GM18520 (cell line): ENCODE results near the gene PEX16.

Experiments used
- ATAC-seq: cut with Tn5 transposase; IDR thresholded peaks from one replicate; pipeline ENCODE4 v1.9.1; 2021; ENCODE audit not compliant: unreplicated experiment

The PEX16 gene

DNA sequence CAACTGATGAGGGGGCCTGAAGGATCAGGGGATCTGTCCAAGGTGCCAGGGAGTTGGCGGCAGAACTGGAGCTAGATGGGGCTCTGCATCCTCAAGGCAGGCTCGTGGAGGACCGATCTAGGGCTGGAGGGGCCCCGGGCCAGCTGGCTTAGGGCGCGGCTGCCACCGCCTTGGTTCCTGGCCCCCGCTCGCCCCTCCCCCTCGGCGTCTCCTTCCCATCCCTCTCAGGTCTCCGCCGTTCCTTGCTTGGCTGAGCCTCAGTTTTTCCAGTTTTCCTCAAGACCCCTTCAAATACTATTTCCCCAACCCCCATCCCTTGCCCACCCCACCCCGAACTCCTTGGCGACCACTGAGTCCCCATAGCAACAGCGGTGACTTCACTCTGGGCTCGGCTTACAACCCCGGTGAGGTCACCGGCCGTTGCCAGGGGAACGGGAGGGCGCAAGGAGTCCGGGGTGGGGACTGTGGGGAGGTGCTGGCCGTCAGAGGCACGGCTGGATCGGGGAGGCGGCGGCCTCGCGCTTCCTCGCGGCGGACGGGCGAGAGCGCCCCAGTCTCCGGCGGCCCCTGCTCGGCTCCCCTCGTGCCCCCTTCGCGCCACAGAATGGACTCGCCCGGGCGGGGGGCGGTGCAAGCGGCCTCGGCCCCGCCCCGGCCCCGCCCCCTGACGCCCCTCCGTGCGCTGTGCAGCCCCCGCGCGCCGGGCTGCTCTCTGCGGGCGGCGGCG, 18.1 kb downstream of the PEX16 start:
- no peak for ATAC-seq

DNA sequence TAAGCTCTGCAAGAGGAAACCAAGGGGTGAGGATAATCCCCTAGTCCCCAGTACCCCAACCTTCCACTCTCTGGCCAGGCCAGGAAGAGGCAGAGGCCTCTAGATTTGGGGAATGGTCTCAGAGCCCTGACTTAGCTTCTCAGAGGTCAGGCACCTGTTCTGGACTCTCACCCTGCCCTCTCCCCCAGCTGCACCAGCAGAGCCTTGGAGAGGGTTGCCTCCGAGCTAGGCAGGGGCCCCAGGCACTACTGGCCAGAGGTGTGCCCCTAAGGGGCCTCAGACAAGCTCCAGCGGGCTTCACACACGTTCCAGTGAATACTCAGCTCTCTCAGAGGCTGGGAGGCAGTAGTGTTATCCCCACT, 18.6 kb downstream of the PEX16 start:
- no peak for ATAC-seq

DNA sequence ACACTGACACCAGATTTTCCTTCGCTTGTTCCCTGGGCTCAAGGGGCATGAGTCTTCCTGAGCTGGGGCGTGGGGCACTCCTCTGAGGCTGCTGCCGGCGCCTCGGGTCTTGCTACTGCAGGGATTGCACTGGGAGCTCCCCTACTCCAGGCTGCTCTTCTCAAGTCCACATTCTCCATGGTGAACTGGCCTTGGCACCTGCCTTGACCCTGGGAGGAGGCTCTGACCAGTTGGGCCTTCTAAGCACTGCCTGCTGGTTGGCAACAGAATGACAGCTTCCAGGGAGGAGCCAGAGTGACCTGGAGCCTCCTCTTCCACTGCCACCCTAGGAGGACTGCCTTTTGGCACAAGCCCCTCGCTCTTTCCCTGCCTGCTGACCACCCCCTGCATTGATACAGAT, 20.1 kb downstream of the PEX16 start:
- ATAC-seq, result no peak

DNA sequence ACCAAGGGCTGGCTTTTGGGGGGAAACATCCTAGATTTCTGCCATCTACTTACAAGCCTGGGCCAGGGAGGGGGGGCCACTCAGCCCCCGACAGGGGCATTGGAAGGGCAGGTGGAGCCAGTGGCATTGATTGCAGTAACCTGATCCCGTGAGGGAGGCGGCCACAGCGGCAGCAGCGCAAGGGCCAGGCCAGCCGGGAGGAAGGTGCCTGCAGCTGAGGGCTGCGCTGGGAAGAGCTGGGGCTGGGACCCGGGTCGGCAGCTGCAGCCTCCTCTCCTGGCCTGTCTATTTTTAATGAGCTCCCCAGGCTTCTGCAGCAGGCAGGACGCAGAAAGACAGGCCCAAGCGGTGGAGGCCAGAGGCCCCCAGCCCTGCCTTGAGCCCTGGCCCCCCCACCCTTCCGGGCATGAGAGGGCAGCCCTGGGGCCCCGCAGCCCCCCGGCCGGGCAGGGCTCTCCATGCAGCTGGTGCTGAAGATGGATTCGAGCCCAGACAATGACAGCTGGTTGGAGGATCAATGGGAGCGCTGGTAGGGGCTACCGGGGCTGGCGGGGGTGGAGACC, 21.2 kb downstream of the PEX16 start:
- no peak for ATAC-seq

DNA sequence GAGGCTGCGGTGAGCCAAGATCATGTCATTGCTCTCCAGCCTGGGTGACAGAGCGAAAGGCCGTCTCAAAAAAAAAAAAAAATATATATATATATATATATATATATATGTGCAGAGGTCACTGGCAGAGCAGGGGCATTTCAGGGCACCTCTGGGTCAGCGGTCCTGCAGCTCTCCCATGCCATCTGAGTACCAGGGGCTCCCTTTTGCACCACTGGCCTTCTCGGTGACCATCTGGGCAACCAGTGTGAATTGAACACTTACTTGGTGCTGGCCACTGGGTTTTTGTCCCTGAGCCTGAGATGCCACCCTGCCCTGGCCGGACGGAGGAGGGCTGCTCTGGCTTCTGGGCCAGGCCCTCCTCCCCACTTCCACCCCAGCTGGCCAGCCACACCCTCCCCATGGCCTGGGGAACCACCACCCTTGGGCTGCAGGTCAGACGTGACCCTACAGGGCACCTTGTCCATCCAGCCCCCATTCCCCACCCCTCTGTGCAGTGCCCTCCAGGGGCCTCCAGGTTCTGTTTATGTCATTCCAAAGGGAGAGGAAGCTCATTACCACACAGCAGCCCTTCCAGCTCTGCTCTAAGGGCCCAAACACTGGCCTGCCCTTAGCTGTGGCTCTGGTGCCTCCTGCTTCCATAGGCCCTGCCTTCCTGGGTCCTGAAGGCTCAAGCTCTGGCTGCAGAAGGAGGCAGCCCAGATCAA, 22.0 kb downstream of the PEX16 start:
- ATAC-seq, result no peak

DNA sequence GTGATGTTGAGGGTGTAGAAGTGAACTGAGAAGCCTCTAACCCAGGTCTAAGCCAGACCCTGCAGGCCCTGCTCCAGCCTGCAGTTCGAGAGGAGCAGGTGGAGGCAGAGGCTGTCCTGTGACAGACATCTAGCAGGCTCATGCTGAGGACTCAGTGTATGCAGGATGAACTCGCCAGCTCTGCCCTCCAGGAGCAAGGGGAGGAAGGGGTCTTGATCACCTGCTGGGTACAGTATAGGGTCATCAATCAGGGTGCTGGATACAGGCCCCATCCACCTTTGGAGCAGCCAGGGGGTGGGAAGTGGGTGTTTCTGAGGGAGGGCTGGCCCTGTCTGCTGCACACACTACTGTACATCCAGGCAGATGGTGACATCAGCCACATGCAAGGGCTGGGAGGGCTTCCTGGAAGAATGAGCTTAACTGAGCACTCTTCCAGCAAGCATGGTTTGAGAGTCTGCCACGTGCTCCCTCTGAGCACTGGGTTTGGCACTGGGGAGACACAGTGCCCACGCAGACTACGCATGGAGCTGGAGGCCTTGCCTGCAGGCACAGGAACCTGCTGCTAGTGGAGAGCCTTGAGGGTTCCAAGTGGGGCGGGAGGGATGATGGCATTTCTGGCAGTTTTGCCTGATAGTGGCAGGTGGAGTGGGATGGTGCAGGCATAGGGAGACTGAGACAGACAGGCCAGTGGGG, 23.0 kb downstream of the PEX16 start:
- no peak for ATAC-seq

DNA sequence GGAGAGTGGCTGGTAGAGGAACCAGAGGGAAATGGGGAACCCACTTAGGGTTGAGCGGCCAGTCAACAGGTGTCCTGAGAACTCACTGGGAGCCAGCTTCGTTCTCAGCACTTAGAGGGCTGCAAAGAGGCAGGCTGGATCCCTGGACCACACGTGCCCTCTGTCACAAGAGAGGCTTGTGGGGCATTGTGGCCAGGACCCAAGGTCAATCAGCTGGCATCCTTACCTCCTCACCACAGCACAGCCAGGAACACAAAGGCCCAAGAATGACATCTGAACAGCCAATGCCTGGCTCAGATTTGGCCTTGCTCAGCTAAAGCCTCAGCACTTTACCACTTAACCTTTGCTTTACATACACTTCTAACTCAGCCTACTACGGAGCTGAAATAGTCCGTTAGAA, 24.8 kb downstream of the PEX16 start:
- ATAC-seq, result no peak

DNA sequence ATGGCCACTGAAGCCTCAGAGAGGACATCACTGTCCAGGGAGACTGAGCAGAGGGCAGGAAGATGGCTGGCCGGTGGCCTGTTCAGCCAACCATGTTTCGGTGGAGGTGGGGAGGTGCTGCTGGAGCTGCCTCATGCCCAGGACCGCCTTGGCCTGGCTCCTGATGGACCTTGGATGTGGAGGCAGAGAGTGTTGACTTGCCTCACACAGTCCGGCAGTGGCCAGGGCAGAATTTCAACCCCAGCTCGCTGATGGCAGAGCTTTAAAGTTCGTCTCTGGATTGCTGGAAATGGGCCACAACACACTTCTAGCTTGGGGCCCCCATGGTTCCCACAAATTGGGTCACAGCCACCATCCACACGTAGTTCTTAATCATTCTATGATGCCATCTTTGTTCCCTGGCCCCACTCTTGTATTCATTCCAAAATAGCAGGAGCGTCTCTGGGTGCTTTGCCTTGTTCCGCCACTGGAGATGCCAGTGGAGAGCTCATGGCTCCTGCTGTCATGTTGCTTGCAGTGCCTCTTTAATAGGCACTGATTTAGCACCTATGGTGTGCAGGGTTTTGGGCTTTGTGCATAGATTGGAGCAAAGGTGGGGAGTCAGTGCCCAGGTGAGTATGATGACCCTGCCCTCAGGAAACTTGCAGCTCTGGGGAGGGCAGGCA, 26.7 kb downstream of the PEX16 start:
- no peak for ATAC-seq

DNA sequence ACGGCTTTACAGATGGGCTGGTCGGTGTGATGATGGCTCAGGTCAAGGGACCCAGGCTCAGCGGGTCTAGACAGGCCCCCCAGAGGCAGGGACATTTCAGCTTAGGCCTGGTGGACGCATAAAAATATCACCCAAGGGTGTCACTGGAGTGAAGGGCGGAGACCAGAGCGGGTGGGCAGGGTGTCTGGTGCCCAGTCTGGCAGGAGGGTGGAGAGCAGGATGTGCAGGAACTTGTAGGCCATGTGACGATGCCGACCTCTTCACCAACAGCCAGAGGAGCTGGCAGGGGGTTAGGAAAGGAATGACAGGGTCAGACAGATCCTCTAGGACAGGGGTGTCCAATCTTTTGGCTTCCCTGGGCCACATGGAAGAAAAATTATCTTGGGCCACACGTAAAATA, 27.7 kb downstream of the PEX16 start:
- no peak for ATAC-seq

DNA sequence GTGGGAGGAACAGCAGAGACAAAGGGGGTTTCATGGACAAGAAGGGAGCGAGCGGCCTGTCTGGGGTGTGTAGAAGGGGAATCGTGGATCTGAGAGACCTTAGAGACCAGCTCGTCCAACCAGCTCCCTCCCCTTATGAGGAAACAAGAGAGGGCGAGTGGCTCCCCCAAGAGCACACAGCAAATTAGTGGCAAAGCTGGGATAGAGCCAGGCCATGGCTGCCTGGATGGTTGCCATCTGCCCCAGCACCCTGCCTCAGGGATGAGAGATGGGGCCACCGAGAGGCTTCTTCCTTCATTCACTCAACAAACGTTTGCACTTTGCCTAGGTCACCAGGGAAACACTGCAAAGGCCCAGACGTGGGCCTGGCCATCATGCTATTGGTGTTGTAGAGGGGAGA, 28.1 kb downstream of the PEX16 start:
- no peak for ATAC-seq

DNA sequence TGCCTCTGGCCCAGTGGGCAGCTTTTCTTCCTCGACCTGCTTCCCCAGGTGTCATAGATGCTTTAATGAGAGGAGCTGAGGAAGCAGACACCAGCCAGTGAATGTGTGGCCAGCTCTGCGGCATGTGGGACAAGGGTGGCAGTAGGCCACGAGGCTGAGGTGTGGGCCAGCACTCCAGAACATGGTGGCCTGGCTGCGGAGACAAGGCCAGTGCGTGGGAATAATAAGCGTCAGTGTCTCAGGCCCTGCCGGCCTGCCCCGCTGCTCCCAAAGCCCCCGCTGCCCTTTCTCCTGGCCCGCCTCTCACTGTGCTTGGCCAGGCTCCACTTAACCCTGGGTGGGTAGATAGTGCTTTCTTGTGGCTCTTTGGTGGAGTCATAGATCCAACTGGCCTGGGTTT, 30.1 kb downstream of the PEX16 start:
- no peak for ATAC-seq

DNA sequence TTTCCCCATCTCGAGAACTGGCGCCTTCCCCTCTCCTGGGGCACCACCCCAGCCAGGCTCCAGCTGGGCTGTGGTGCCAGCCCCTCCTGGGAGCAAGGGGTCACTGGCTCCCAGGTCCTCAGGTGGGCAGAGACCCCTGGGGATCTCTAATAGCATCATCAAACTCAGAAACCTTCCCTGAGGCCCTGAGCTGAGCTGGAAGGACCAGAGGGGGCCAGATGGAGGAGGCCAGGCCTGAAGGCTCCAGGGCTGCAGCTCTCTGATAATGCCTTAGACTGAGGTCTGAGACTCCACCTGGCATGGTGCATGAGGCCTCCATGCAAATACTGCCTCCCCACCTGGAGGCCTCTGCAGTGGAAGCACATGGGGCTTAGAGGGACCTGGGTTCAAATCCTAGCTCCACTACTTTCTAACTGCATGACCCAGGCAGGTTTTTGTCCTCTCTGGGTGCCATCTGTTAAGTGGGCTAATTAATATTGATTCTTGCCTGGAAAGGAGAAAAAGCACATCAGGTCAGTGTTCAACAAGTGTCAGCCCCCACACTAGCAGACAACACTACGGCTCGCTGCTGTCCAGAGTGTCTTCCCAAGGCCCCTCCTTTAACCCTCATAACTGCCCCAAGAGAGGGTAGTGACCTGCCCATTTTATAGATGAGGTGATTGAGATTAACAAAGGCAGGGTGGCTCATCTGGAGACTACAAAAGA, 30.7 kb downstream of the PEX16 start:
- no peak for ATAC-seq

DNA sequence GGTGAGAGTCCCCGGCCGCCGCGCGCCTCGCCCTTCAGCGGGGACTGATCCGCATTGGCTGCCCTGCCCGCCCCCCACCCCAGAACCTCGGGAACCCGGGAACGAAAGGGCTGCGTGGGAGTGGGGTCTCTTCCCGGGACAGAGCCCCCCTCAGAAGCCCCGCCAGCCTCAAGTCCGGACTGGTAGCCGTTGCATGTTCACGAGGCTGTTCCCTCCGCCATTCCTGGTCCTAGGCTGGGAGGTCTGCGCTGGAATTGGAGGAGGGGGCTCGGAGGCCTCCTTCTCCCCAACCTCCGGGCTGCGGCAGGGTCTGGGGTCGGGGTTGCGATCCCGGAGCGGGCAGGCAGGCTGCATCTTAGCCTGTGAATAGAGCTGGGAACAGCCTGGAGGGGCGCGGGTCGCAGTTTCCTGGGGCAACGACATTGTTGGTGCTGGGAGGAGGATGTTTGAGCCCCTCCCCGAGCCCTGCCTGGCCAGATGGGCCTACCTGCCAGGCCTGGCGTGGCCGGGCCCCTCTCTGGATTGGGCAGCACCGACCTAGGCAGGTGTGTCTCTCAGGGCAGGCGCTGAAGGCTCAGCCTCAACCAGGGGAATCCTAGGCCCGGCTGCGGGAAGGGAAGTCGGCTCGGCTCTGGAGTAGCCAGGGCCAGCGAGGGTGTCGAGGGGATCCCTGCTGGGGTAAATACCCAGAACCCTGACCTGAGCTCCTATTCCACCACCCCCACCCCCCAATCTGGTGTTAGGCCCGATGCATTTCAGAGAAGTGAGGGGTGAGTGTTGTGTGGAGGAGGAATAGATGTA, 31.6 kb downstream of the PEX16 start:
- no peak for ATAC-seq

DNA sequence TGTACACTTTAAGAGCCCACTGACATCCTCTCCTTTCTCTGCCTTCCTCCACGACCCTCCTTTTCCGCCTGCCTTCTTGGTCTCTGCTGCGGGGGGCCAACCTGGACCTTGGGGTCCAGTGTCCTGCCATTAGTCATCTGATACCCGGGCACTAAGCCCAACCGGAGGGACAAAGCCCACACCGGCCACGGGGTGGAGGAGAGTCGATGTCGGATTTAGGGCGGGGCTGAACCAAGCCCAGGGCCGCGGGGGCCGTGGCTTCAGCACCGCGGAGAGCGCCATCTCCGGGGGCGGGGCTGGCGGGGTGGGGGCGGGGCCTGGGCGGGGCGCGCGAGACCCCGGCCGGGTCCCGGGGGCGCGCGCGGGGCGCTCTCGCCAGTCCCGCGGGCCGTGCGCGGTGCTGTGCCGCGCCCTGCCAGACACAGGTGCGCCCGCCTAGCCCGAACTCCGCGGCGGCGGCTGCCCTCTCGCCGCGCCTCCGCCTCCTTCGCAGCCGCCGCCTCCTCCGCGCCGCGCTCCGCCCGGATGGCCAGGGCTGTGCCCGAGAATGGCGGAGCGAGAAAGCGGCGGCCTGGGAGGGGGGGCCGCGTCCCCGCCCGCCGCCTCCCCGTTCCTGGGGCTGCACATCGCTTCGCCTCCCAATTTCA, 32.3 kb downstream of the PEX16 start, which contains the start of gene MAPK8IP1:
TSS of gene MAPK8IP1 (plus strand) at position 378 of the 647 bp plus-strand sequence. CDS start at position 548, 170 bp downstream.
- no peak for ATAC-seq

DNA sequence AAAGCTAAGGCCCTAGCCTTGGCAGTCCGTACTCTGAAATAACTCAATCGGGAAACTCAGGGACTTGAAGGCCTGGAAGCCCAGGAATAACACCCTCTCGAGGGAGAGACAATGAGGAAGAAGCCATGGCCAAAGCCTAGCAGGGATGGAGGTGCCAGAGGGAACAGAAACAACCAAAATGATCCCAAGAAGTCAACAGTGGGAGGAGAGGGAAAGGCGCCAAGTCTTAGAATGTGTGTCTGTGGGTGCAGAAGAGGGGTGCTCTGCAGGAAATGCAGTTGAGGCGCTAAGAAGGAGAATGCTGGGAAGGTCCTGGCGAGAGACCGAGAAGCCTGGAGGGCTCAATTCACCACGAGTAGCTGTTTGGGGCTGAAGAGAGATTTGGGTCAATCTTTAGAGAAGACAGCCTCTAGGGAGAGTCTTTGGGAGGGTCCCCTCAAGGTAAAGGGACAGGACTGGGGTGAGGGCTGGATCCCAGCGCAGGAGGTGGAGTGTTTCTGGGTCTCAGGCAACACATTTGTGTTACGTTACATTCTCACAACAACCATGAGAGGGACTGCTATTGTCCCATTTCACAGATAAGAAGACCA, 33.0 kb downstream of the PEX16 start:
- no peak for ATAC-seq

DNA sequence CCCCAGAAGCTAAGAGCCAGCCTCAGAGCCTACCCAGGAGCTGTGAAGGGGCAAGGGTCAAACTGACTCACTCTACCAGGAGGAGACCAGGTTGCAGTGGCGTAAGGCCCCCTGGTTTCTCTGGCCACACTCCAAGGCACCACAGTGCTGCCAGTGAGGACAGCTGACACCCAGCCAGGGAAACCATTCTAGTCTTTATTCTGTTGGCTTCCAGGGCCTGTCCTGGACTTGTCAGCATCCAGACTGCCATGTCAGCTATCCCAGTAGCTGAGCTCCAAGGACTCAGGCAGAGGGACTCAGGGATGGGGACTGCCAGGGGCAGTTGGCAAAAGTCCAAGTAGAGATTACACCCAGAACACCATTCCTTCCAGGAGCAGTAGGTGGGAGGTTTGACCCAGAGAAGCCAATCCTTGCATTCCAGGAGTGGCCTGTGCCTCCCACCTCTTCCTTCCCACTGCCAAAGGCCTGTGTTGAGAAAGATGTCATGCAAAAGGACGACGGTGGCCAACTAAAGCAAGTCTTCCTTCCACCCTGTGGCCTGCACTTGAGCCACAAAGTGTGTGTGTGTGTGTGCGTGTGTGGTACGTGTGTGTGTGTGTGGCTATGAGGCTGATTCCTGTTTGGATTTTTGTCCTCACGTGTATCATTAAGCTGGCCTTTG, 35.8 kb downstream of the PEX16 start:
- ATAC-seq, result no peak

DNA sequence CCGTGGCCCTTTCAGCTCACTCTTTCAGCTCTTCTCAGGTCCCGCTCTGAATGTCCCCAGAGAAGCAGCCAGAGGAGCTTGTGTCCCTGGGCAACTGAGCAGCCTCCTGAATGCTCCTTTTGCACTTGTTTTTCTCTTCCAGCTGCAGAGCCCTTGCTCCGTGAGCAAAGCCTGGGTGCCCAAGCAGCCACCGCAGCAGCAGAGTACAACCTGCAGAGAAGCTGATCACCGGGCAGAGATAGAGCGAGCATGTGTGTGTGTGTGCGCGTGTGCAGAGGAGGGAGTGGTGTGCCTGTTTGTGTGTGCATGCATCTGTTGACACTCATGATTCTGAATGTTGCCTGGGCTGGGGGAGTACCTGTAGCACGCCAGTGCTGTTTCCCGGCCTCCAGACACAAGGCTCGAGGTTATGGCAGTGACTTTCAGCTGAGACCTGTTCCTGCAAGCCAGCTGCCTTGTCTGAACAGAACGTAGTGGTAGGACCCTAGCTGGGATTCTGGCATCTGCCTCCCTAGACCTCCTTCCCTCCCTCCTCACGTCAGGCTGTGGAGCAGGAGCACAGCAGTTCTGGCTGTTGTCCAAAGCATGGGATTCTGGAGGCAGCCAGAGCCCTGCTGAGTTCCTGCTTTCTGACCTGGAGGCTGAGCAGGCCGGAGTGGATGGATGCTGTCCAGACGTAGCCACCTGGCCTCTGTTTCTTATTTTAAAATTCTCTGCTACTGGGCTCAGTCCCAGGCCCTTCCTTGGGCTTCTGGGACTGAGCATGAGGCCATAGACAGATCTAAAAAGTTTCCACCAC, 36.7 kb downstream of the PEX16 start:
- no peak for ATAC-seq
